RPMI8226 (cell line): ENCODE data around the gene LIN9.
A peak's percentile ranks its signal among the peaks of the same experiment; 100 is the strongest.

ENCODE experiments used
- DNase-seq: peaks from one replicate; pipeline ENCODE4 v3.0.0-alpha.2; 2015

LIN9 gene

GRCh38 chr1:226318471-226318870 lies 9.5 kb upstream of the LIN9 start:
- DNase-seq: no peak

GRCh38 chr1:226314055-226314454 lies 5.1 kb upstream of the LIN9 start:
- DNase-seq: no peak

GRCh38 chr1:226312065-226312464 lies 3.1 kb upstream of the LIN9 start:
- no peak for DNase-seq

GRCh38 chr1:226311376-226311775 lies 2.4 kb upstream of the LIN9 start:
- no peak for DNase-seq

- no peak for DNase-seq
Observed at GRCh38 chr1:226310637-226311195, 1.8 kb upstream of the LIN9 start.

- no peak for DNase-seq
Observed at GRCh38 chr1:226310245-226310540, 1.2 kb upstream of the LIN9 start.

GRCh38 chr1:226309398-226310244 lies 657 bp upstream of the LIN9 start:
- DNase-seq: peak; percentile 36

- peak; percentile 64 for DNase-seq
Observed at GRCh38 chr1:226308166-226308722, 720 bp downstream of the LIN9 start.

GRCh38 chr1:226306425-226306824 lies 2.5 kb downstream of the LIN9 start:
- no peak for DNase-seq

GRCh38 chr1:226305184-226305583 lies 3.8 kb downstream of the LIN9 start:
- no peak for DNase-seq

- DNase-seq: no peak
Observed at GRCh38 chr1:226304291-226304955, 4.5 kb downstream of the LIN9 start.

GRCh38 chr1:226302731-226303130 lies 6.2 kb downstream of the LIN9 start:
- no peak for DNase-seq

- no peak for DNase-seq
Observed at GRCh38 chr1:226296911-226297310, 12.1 kb downstream of the LIN9 start.

- DNase-seq: no peak
Observed at GRCh38 chr1:226293553-226293920, 15.4 kb downstream of the LIN9 start.

GRCh38 chr1:226292874-226293552 lies 16.0 kb downstream of the LIN9 start:
- no peak for DNase-seq

GRCh38 chr1:226287587-226287986 lies 21.4 kb downstream of the LIN9 start:
- DNase-seq: no peak

- no peak for DNase-seq
Observed at GRCh38 chr1:226281058-226281457, 27.9 kb downstream of the LIN9 start.

- DNase-seq: no peak
Observed at GRCh38 chr1:226279498-226279897, 29.5 kb downstream of the LIN9 start.

- no peak for DNase-seq
Observed at GRCh38 chr1:226277897-226278296, 31.1 kb downstream of the LIN9 start.

- DNase-seq: no peak
Observed at GRCh38 chr1:226276987-226277386, 32.0 kb downstream of the LIN9 start.

- DNase-seq: no peak
Observed at GRCh38 chr1:226276077-226276682, 32.8 kb downstream of the LIN9 start.

- no peak for DNase-seq
Observed at GRCh38 chr1:226274138-226274537, 34.8 kb downstream of the LIN9 start.
